Bronchial epithelial cell (primary cell): ENCODE results near the gene PKP2. TPM values are rescaled to one million over a fixed set of nuclear protein-coding genes. Genes with fewer than 3 reads are reported as not detected.
A peak's percentile ranks its signal among the peaks of the same experiment; 100 is the strongest.

Source experiments
- DNase-seq: peaks from one replicate; pipeline ENCODE4 v3.0.0-alpha.2; 2010; ENCODE audit warnings: low read depth
- FAIRE-seq: peaks from 2 replicates; lab custom pipeline; 2011; peaks lifted over from hg19 to GRCh38; lab: Jason Lieb, UNC
- H3K27me3 ChIP-seq: 2 replicates; pipeline ENCODE4 v1.5.1; 2011; ENCODE audit warnings: low read length; ENCODE audit not compliant: control insufficient read depth, insufficient read depth
- H3K36me3 ChIP-seq: 2 replicates; pipeline ENCODE4 v1.5.1; 2011; ENCODE audit warnings: low read length; ENCODE audit not compliant: control insufficient read depth, insufficient read depth
- H3K4me3 ChIP-seq: 2 replicates; pipeline ENCODE4 v1.5.1; 2011; ENCODE audit warnings: mild to moderate bottlenecking, low read depth, low read length, control low read depth
- total RNA-seq: library from RNA; depleted of rRNA; stranded (reverse); fragments of >200 nt; gene quantifications from 2 replicates; pipeline ENCODE4 v1.2.1, GENCODE V29; 2014
- TF ChIP-seq, protein P1 (sequence below): IDR thresholded peaks from 2 replicates; pipeline ENCODE4 v1.5.1; 2011; ENCODE audit warnings: mild to moderate bottlenecking, moderate library complexity, low read length, control low read depth, inconsistent platforms; ENCODE audit not compliant: insufficient read depth, severe bottlenecking

Gene PKP2
- total RNA-seq, 1 donor from 2014 or later = 74.5 TPM

GRCh38 chr12:32785557-32785956, 111.0 kb downstream of the PKP2 start:
- Histone ChIP-seq H3K27me3 (no peaks in the 10 kb centered on the region), H3K4me3 (no peak overlapping the region), H3K36me3 (no peaks in the 10 kb centered on the region)
- DNase-seq (no peak), FAIRE-seq (no peak)
- TF ChIP-seq, protein P1, sequence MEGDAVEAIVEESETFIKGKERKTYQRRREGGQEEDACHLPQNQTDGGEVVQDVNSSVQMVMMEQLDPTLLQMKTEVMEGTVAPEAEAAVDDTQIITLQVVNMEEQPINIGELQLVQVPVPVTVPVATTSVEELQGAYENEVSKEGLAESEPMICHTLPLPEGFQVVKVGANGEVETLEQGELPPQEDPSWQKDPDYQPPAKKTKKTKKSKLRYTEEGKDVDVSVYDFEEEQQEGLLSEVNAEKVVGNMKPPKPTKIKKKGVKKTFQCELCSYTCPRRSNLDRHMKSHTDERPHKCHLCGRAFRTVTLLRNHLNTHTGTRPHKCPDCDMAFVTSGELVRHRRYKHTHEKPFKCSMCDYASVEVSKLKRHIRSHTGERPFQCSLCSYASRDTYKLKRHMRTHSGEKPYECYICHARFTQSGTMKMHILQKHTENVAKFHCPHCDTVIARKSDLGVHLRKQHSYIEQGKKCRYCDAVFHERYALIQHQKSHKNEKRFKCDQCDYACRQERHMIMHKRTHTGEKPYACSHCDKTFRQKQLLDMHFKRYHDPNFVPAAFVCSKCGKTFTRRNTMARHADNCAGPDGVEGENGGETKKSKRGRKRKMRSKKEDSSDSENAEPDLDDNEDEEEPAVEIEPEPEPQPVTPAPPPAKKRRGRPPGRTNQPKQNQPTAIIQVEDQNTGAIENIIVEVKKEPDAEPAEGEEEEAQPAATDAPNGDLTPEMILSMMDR = no peak

- TF ChIP-seq, protein P1 = no peak
- H3K27me3 ChIP-seq = no peaks in the 10 kb centered on the region
- DNase-seq = no peak
- no peak for FAIRE-seq
- no peak overlapping the region for H3K4me3 ChIP-seq
- H3K36me3 ChIP-seq = no peaks in the 10 kb centered on the region
Observed at GRCh38 chr12:32783029-32783428, 113.5 kb downstream of the PKP2 start.

- DNase-seq (no peak), FAIRE-seq (no peak)
- Histone ChIP-seq H3K36me3 (no peaks in the 10 kb centered on the region), H3K27me3 (no peaks in the 10 kb centered on the region), H3K4me3 (no peak overlapping the region)
- TF ChIP-seq, protein P1 = no peak
Observed at GRCh38 chr12:32780071-32780470, 116.5 kb downstream of the PKP2 start.

GRCh38 chr12:32777691-32778175, 118.8 kb downstream of the PKP2 start:
- no peak for FAIRE-seq
- no peak for DNase-seq
- H3K27me3 ChIP-seq = no peaks in the 10 kb centered on the region
- H3K36me3 ChIP-seq = no peaks in the 10 kb centered on the region
- H3K4me3 ChIP-seq = no peak overlapping the region
- TF ChIP-seq, protein P1 = no peak

- Histone ChIP-seq H3K27me3 (no peaks in the 10 kb centered on the region), H3K36me3 (no peaks in the 10 kb centered on the region), H3K4me3 (no peak overlapping the region)
- TF ChIP-seq, protein P1 = no peak
- FAIRE-seq = no peak
- no peak for DNase-seq
Observed at GRCh38 chr12:32777159-32777558, 119.4 kb downstream of the PKP2 start.

GRCh38 chr12:32776258-32776657, 120.3 kb downstream of the PKP2 start:
- TF ChIP-seq, protein P1 = no peak
- DNase-seq (peak; percentile 48), FAIRE-seq (no peak)
- Histone ChIP-seq H3K36me3 (no peaks in the 10 kb centered on the region), H3K4me3 (no peak overlapping the region), H3K27me3 (no peaks in the 10 kb centered on the region)
